ENCODE results near the gene PDXDC1.
"Not testable (repeated sequence)": the region's sequence is repeated elsewhere in the genome, so short reads cannot be mapped to it uniquely, and the experiment has no call there.

PDXDC1 gene

GRCh38 chr16:15154005-15154404 is 179.2 kb downstream of the PDXDC1 start:
- H3K4me3 ChIP-seq, result peak overlapping the region; percentile 83
- peak; percentile 78 for DNase-seq (ENCODE audit: low spot score)
- peak overlapping the region; percentile 76 to 93 for H3K27ac ChIP-seq

- peak; percentile 86 for DNase-seq (ENCODE audit: low spot score)
- Histone ChIP-seq H3K27ac (peak overlapping the region in 1 of 2 donors; percentile 93), H3K4me3 (peak overlapping the region; percentile 83)
These were observed 180.1 kb downstream of the PDXDC1 start for GRCh38 chr16:15154650-15155562.

DNA sequence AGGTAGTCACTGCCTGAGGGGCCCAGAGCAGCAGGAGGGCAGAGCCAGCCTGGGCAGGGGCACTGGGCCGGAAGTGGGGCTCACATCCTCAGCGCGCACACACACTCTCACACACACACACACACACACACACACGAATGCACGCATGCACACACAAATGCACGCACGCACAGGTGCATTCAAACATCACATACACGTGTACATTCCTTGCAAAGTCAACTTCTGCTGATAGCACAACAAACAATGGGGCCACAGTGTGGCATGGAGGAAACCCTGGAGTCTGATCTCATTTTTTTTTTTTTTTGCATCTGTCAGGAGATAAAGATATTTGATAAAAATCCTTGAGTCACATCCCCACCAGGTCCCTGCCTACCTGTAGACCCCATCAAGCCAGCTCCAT is 182.8 kb downstream of the PDXDC1 start:
- not testable (repeated sequence) for DNase-seq (ENCODE audit: low spot score); H3K27ac ChIP-seq; H3K4me3 ChIP-seq

DNA sequence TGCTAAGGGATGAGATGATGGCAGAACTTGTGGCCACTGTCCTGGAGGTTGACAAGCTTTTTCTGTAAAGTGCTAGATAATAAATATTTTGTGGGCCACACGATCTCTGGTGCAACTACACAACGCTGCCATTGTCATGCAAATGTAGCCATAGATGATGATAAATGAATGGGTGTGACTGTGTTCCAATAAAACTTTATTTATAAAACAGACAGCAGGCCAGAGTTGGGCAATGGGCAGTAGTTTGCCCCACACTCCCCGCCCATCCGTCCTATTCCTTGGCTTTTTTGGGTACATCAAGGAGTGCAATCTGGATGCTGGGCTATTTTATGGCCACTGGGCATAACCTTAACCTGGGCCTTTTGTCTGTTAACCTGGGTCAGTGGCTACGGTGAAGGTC is 184.8 kb downstream of the PDXDC1 start:
- not testable (repeated sequence) for H3K4me3 ChIP-seq; DNase-seq (ENCODE audit: low spot score); H3K27ac ChIP-seq

- not testable (repeated sequence) for DNase-seq (ENCODE audit: low spot score); H3K27ac ChIP-seq; H3K4me3 ChIP-seq
These were observed 185.7 kb downstream of the PDXDC1 start for GRCh38 chr16:15160571-15160970.

GRCh38 chr16:15163055-15163454 is 188.2 kb downstream of the PDXDC1 start:
- not testable (repeated sequence) for DNase-seq (ENCODE audit: low spot score); H3K4me3 ChIP-seq; H3K27ac ChIP-seq

DNA sequence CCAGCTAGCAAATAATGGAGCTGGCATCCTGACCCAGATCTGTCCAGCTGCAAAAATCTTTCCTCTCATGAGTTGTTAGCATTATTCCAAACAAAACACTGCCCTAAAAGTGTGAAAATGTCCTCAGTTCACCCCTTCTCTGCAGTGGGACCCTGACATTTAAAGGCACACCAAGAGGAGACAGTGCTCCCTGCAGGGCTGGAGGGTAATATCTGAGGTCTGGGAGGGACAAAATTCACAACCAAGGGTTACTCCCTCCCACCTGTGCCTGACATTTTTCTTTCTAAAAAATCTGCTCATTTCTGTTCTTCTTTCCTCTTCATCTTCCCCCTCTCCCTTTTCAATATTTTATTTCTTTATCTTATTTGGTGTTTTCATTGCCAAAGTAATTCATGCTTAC is 191.4 kb downstream of the PDXDC1 start:
- H3K27ac ChIP-seq; DNase-seq (ENCODE audit: low spot score); H3K4me3 ChIP-seq: not testable (repeated sequence)

DNA sequence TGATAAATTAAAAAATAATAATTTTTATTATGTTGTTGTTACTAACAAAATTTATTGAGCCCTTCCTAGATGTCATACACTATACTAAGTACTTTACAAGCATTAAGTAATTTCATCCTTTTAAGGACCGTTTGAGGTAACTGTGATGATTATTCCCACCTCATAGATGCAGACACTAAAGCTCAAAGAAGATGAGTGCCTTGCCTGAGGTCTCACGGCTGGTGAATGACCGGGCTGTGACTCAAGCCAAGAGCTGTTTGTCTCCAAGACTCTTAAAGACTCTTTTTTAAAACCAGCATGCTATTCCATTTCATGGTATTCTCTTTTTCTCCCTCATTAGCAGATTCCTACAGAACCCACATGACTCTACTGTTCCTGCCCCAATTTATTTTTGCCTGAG is 193.5 kb downstream of the PDXDC1 start:
- not testable (repeated sequence) for DNase-seq (ENCODE audit: low spot score); H3K4me3 ChIP-seq

GRCh38 chr16:15168953-15169652 is 194.3 kb downstream of the PDXDC1 start:
- DNase-seq (ENCODE audit: low spot score); H3K4me3 ChIP-seq; H3K27ac ChIP-seq: not testable (repeated sequence)

More for the DNA sequence above, 193.5 kb downstream of the PDXDC1 start:
- not testable (repeated sequence) for H3K27ac ChIP-seq

- not testable (repeated sequence) for DNase-seq (ENCODE audit: low spot score); H3K27ac ChIP-seq; H3K4me3 ChIP-seq
These were observed 205.1 kb downstream of the PDXDC1 start for GRCh38 chr16:15179909-15180308.

DNA sequence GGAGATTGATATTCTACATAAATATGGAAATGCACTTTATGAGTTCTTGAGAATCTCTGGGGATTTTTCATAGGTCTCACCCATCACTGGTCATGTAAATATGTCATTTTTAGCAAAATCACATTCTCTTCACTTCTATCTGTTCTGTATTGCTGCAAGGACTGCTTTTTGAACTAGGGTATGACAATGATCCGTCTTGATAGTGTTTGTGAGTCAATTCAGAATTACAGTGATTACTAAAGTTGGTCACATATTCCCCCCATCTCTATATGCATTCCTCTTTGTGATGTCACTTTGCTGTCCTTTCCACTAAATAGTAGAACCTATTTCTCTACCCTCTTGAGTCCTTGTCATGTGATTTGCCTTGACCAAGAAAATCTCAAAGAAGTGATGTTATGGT is 206.1 kb downstream of the PDXDC1 start:
- not testable (repeated sequence) for H3K27ac ChIP-seq; DNase-seq (ENCODE audit: low spot score); H3K4me3 ChIP-seq

GRCh38 chr16:15184000-15184399 is 209.2 kb downstream of the PDXDC1 start:
- not testable (repeated sequence) for H3K4me3 ChIP-seq; H3K27ac ChIP-seq; DNase-seq (ENCODE audit: low spot score)

Data from coronary artery (tissue), 2 donors.